ENCODE measurements around the gene MGAT5B. TPM values are rescaled to one million over a fixed set of nuclear protein-coding genes. Genes with fewer than 3 reads are reported as not detected.

Gene MGAT5B
- total and polyA plus RNA-seq, 2 of the 13 experiments (the other 11 are each of a cell fraction or from before 2014, with no cell fraction given), result 0.07 to 0.13 TPM

GRCh38 chr17:76932402-76933333, 64.5 kb downstream of the MGAT5B start:
- Histone ChIP-seq H3K27ac (ENCODE audit: extremely low read length, insufficient read depth, low read length) (no peak overlapping the region), H4K20me1 (ENCODE audit: insufficient read depth, low read length) (no peaks in the 10 kb centered on the region; the same call in 1 of the 2 replicates), H3K79me2 (ENCODE audit: insufficient read depth, low read length) (no peaks in the 10 kb centered on the region), H3K36me3 (replicated peaks in 1 of 2; ENCODE audit: control insufficient read depth in 1 of 2, insufficient read depth in 2 of 2, low read length in 2 of 2) (no peaks in the 10 kb centered on the region), H2AFZ (ENCODE audit: low read length) (no peak overlapping the region), H3K4me1 (ENCODE audit: insufficient read depth, low read length) (peaks cover 3% of the 10 kb centered on the region), H3K27me3 (ENCODE audit: control insufficient read depth in 1 of 2, insufficient read depth in 2 of 2, low read length in 2 of 2) (peaks cover 12 to 56% of the 10 kb centered on the region in 2 experiments), H3K4me2 (ENCODE audit: low read depth, low read length) (no peak overlapping the region), H3K9ac (ENCODE audit: insufficient read depth, low read depth, low read length) (no peak overlapping the region), H3K4me3 (replicated peaks in 1 of 3; ENCODE audit: insufficient read depth in 1 of 3, low read depth in 2 of 3, low read length in 3 of 3) (no peak overlapping the region), H3K9me3 (ENCODE audit: low read length) (no peaks in the 10 kb centered on the region)
- CTCF ChIA-PET (ENCODE audit: low intra/inter-chr PET ratio, low total read pairs), result no interaction called here
- no TSS peak for BruUV-seq (replicated peaks)
- FAIRE-seq (no peak), DNase-seq (ENCODE audit: low spot score) (no peak), ATAC-seq (no peak)
- in situ Hi-C loops (cut with HindIII; ENCODE audit: extremely low pct_ligation_motif_present, low pct_unique_long_range_greater_than_20kb) (no loop called here), intact Hi-C loops (cut with micrococcal nuclease; ENCODE audit: unreplicated experiment) (no loop called here)
- TF ChIP-seq BRD4 (CRISPR knock-in tag; IDR thresholded peaks at IDR 0.05) (no peak), HOXD1 (CRISPR knock-in tag; IDR thresholded peaks at IDR 0.05) (no peak), EED (CRISPR knock-in tag; IDR thresholded peaks at IDR 0.05) (no peak)
- POLR2A ChIA-PET, result no interaction called here
- WGBS (ENCODE audit: low lambda C conversion rate), result 64% methylated on average over 36 of the region's 36 CpGs

DNA sequence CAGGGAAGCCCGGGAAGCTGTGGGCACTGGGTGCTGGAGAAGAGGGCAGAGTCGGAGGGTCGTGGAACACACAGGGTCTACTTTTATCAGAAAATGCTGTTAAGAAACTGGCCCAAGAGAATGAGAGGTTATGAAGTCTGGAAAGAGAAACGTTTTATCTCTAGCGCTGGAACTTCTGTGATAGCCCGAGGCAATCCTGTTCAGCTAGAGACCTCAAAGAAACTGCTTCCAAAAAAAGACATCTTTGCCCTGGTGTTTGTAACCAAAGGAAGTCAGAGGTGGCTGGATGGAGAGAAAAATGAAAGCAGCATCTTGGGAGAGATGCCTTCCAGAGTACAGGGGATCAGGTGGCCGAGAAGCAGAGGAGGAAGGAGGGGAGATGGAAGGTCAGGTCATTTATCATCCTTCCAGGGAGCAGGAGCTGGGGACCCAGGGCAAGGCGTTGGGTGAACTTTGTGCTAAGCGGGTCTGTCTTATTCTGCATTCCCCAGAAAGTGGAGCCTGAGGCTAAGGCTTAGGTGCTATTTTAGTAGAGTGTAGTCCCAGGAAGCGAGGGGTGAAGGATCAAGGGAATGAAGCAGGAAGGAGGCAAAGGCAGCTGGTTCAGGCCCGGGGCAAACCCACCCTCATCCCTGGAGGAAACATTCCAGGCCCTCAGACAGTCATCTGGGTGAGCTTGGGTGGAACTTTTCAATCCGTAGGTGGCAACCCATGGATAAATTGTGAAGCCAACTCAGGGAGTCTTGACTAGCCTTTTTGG, 66.5 kb downstream of the MGAT5B start:
- 28% methylated on average over 12 of the region's 12 CpGs for WGBS (ENCODE audit: low lambda C conversion rate)
- H3K4me3 ChIP-seq (replicated peaks in 1 of 3; ENCODE audit: insufficient read depth in 1 of 3, low read depth in 2 of 3, low read length in 3 of 3), result no peak overlapping the region
- no peak overlapping the region for H3K4me2 ChIP-seq (ENCODE audit: low read depth, low read length)
- FAIRE-seq (no peak), ATAC-seq (no peak), DNase-seq (ENCODE audit: low spot score) (no peak)
- H3K27me3 ChIP-seq (ENCODE audit: control insufficient read depth in 1 of 2, insufficient read depth in 2 of 2, low read length in 2 of 2), result peaks cover 12 to 44% of the 10 kb centered on the region in 2 experiments
- ChIA-PET CTCF (ENCODE audit: low intra/inter-chr PET ratio, low total read pairs) (no interaction called here), POLR2A (no interaction called here)
- H3K27ac ChIP-seq (ENCODE audit: extremely low read length, insufficient read depth, low read length), result no peak overlapping the region
- peaks cover 9% of the 10 kb centered on the region for H3K4me1 ChIP-seq (ENCODE audit: insufficient read depth, low read length)
- no peak overlapping the region for H3K9ac ChIP-seq (ENCODE audit: insufficient read depth, low read depth, low read length)
- in situ Hi-C loops (cut with HindIII; ENCODE audit: extremely low pct_ligation_motif_present, low pct_unique_long_range_greater_than_20kb) (no loop called here), intact Hi-C loops (cut with micrococcal nuclease; ENCODE audit: unreplicated experiment) (no loop called here)
- H3K79me2 ChIP-seq (ENCODE audit: insufficient read depth, low read length), result no peaks in the 10 kb centered on the region
- no TSS peak for BruUV-seq (replicated peaks)
- H3K36me3 ChIP-seq (replicated peaks in 1 of 2; ENCODE audit: control insufficient read depth in 1 of 2, insufficient read depth in 2 of 2, low read length in 2 of 2), result no peaks in the 10 kb centered on the region
- H3K9me3 ChIP-seq (ENCODE audit: low read length), result no peaks in the 10 kb centered on the region
- H4K20me1 ChIP-seq (ENCODE audit: insufficient read depth, low read length), result no peaks in the 10 kb centered on the region
- no peak overlapping the region for H2AFZ ChIP-seq (ENCODE audit: low read length)
- no peak for TF ChIP-seq KLF12 (CRISPR knock-in tag; IDR thresholded peaks at IDR 0.05; ENCODE audit: borderline replicate concordance)
- no peak for TF ChIP-seq NFE2L1 (CRISPR knock-in tag; IDR thresholded peaks at IDR 0.05; ENCODE audit: borderline replicate concordance)
- no peak for TF ChIP-seq MED8 (CRISPR knock-in tag; IDR thresholded peaks at IDR 0.05; ENCODE audit: insufficient replicate concordance)
- TF ChIP-seq, protein P1, sequence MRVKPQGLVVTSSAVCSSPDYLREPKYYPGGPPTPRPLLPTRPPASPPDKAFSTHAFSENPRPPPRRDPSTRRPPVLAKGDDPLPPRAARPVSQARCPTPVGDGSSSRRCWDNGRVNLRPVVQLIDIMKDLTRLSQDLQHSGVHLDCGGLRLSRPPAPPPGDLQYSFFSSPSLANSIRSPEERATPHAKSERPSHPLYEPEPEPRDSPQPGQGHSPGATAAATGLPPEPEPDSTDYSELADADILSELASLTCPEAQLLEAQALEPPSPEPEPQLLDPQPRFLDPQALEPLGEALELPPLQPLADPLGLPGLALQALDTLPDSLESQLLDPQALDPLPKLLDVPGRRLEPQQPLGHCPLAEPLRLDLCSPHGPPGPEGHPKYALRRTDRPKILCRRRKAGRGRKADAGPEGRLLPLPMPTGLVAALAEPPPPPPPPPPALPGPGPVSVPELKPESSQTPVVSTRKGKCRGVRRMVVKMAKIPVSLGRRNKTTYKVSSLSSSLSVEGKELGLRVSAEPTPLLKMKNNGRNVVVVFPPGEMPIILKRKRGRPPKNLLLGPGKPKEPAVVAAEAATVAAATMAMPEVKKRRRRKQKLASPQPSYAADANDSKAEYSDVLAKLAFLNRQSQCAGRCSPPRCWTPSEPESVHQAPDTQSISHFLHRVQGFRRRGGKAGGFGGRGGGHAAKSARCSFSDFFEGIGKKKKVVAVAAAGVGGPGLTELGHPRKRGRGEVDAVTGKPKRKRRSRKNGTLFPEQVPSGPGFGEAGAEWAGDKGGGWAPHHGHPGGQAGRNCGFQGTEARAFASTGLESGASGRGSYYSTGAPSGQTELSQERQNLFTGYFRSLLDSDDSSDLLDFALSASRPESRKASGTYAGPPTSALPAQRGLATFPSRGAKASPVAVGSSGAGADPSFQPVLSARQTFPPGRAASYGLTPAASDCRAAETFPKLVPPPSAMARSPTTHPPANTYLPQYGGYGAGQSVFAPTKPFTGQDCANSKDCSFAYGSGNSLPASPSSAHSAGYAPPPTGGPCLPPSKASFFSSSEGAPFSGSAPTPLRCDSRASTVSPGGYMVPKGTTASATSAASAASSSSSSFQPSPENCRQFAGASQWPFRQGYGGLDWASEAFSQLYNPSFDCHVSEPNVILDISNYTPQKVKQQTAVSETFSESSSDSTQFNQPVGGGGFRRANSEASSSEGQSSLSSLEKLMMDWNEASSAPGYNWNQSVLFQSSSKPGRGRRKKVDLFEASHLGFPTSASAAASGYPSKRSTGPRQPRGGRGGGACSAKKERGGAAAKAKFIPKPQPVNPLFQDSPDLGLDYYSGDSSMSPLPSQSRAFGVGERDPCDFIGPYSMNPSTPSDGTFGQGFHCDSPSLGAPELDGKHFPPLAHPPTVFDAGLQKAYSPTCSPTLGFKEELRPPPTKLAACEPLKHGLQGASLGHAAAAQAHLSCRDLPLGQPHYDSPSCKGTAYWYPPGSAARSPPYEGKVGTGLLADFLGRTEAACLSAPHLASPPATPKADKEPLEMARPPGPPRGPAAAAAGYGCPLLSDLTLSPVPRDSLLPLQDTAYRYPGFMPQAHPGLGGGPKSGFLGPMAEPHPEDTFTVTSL (CRISPR knock-in tag; IDR thresholded peaks at IDR 0.05; ENCODE audit: borderline replicate concordance), result no peak
- no peak for TF ChIP-seq PHF8 (CRISPR knock-in tag; IDR thresholded peaks at IDR 0.05)
- no peak for TF ChIP-seq THAP8 (CRISPR knock-in tag; IDR thresholded peaks at IDR 0.05; ENCODE audit: borderline replicate concordance)
- TF ChIP-seq ISL2 (CRISPR knock-in tag; IDR thresholded peaks at IDR 0.05), result no peak

All from HepG2 (cell line).